OCI-LY3 (cell line): ENCODE data around the gene CDA.

Source experiments
- H2AFZ ChIP-seq: fragments of 200-600, 300-600 bp; shearing (Covaris generic); 2 replicates; pipeline ENCODE4 v1.6.0; 2014; ENCODE audit warnings: antibody characterized with exemption, low read depth, low read length
- H3K27ac ChIP-seq: fragments of 200-600, 300-600 bp; sonication (generic); 2 replicates; pipeline ENCODE4 v1.5.1; 2014; ENCODE audit warnings: mild to moderate bottlenecking, low read length, moderate library complexity, mixed read lengths
- H3K27me3 ChIP-seq: fragments of 200-600, 300-600 bp; sonication (generic); 2 replicates; pipeline ENCODE4 v1.6.1; 2014; ENCODE audit warnings: low read depth, low read length, mixed read lengths
- H3K36me3 ChIP-seq: fragments of 200-600, 300-600 bp; sonication (generic); replicated peaks from 2 replicates; pipeline ENCODE3; 2014; ENCODE audit warnings: low read depth, low read length, mixed read lengths
- H3K4me1 ChIP-seq: fragments of 300-600, 200-600 bp; sonication (generic); 2 replicates; pipeline ENCODE4 v1.6.1; 2014; ENCODE audit warnings: low read length, mixed read lengths
- H3K4me2 ChIP-seq: fragments of 200-600, 300-600 bp; sonication (generic); 2 replicates; pipeline ENCODE4 v1.6.1; 2014; ENCODE audit warnings: low read length, mixed read lengths
- H3K4me3 ChIP-seq: fragments of 300-600, 200-600 bp; sonication (generic); 2 replicates; pipeline ENCODE4 v1.5.1; 2014; ENCODE audit warnings: antibody characterized with exemption, mild to moderate bottlenecking, low read length, moderate library complexity
- H3K79me2 ChIP-seq: fragments of 300-600, 200-600 bp; shearing (Covaris generic); 2 replicates; pipeline ENCODE4 v1.6.1; 2014; ENCODE audit warnings: mild to moderate bottlenecking, low read length, mixed read lengths
- H3K9ac ChIP-seq: fragments of 300-600, 200-600 bp; shearing (Covaris generic); 2 replicates; pipeline ENCODE4 v1.6.0; 2014; ENCODE audit warnings: mild to moderate bottlenecking, low read length, moderate library complexity
- H3K9me3 ChIP-seq: fragments of 200-600, 300-600 bp; shearing (Covaris generic); 2 replicates; pipeline ENCODE4 v1.6.1; 2014; ENCODE audit warnings: low read length, mixed read lengths; ENCODE audit not compliant: insufficient read depth
- H4K20me1 ChIP-seq: fragments of 200-600, 300-600 bp; sonication (generic); 2 replicates; pipeline ENCODE4 v1.6.1; 2016; ENCODE audit warnings: low read length, mixed read lengths; ENCODE audit not compliant: insufficient read depth
- EZH2phosphoT487 ChIP-seq: fragments of 200-600 bp; shearing (Covaris generic); IDR thresholded peaks from 2 replicates; pipeline ENCODE4 v1.6.1; 2018; ENCODE audit warnings: antibody characterized with exemption, mixed run types, low read depth
- TF ChIP-seq, protein P1 (sequence below): fragments of 200-600, 300-600 bp; sonication (generic); IDR thresholded peaks from 2 replicates; pipeline ENCODE4 v1.5.1; 2014; ENCODE audit warnings: antibody characterized with exemption, low read length, low read depth

The CDA gene

DNA sequence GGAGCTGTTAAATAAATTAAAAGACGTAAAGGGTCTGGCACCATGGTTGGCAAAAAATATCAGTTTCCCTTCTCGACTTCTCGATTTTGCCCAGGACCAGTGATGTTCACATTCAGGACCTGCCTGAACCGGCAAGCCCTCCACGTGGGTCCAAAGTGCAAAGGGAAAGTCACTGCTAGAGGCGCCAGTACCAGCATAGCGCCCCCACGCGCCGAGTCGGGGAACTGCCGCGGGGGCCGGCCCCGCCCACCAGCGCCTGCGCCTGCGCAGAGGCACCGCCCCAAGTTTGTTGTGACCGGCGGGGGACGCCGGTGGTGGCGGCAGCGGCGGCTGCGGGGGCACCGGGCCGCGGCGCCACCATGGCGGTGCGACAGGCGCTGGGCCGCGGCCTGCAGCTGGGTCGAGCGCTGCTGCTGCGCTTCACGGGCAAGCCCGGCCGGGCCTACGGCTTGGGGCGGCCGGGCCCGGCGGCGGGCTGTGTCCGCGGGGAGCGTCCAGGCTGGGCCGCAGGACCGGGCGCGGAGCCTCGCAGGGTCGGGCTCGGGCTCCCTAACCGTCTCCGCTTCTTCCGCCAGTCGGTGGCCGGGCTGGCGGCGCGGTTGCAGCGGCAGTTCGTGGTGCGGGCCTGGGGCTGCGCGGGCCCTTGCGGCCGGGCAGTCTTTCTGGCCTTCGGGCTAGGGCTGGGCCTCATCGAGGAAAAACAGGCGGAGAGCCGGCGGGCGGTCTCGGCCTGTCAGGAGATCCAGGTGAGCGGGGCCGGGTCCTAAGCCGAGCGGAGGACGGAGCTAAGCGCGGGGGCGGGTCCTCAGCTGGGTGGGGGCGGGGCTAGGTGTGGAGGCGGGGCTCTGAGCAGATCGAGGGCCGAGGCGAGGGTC, 44.5 kb downstream of the CDA start, which contains the start of gene PINK1:
Gene PINK1, plus strand, starts transcription at position 269 of the 875 bp plus-strand sequence. Its CDS starts 91 bp downstream, at position 360.
- H3K27me3 ChIP-seq: no peaks in the 10 kb centered on the region
- H4K20me1 ChIP-seq: no peaks in the 10 kb centered on the region
- peak within 1 kb of the TSS; percentile 35; the same call in 1 of the 2 replicates for H3K27ac ChIP-seq
- no peaks in the 10 kb centered on the region for H3K9me3 ChIP-seq
- TF ChIP-seq EZH2phosphoT487: no peak
- TF ChIP-seq, protein P1, sequence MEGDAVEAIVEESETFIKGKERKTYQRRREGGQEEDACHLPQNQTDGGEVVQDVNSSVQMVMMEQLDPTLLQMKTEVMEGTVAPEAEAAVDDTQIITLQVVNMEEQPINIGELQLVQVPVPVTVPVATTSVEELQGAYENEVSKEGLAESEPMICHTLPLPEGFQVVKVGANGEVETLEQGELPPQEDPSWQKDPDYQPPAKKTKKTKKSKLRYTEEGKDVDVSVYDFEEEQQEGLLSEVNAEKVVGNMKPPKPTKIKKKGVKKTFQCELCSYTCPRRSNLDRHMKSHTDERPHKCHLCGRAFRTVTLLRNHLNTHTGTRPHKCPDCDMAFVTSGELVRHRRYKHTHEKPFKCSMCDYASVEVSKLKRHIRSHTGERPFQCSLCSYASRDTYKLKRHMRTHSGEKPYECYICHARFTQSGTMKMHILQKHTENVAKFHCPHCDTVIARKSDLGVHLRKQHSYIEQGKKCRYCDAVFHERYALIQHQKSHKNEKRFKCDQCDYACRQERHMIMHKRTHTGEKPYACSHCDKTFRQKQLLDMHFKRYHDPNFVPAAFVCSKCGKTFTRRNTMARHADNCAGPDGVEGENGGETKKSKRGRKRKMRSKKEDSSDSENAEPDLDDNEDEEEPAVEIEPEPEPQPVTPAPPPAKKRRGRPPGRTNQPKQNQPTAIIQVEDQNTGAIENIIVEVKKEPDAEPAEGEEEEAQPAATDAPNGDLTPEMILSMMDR: peak; percentile 85
- peak within 1 kb of the TSS; percentile 97 for H3K4me3 ChIP-seq
- no peaks in the 10 kb centered on the region for H3K36me3 ChIP-seq
- H3K9ac ChIP-seq: peak within 1 kb of the TSS; percentile 66
- peaks cover 11% of the 10 kb centered on the region for H3K4me1 ChIP-seq
- no peaks in the 10 kb centered on the region for H3K79me2 ChIP-seq
- peak within 1 kb of the TSS; percentile 99 for H2AFZ ChIP-seq
- peak within 1 kb of the TSS; percentile 96 for H3K4me2 ChIP-seq

DNA sequence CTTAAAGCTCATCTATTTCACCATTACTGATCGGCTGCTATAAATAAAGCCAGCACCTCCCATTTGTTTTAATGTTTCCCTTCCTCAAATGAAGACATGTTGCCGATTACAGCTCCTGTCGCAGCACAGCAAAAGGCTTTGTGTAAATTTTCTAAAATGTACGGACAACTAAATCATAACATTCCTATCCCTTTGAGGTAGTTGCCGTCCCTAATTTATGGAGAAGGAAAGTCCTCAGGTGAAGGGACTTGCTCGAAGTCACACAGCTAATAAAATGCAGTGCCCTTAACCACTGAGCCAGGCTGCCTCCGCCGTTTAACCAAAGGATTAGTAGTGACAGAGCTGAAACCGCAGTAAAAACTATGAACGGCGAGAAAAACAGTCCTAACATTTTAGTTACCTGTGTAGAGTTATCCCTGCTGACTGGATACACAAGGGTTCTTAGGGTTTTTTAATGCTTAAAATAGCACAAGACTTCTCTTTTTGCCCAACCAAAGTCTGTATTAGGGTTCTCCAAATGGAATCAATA, 45.2 kb downstream of the CDA start:
- Histone ChIP-seq H3K27ac (no peak overlapping the region), H3K27me3 (no peaks in the 10 kb centered on the region), H3K4me1 (peaks cover 11% of the 10 kb centered on the region), H2AFZ (peak overlapping the region; percentile 99), H3K4me2 (peak overlapping the region; percentile 96), H3K79me2 (no peaks in the 10 kb centered on the region), H3K4me3 (peak overlapping the region; percentile 97), H4K20me1 (no peaks in the 10 kb centered on the region), H3K9me3 (no peaks in the 10 kb centered on the region), H3K36me3 (no peaks in the 10 kb centered on the region), H3K9ac (peak overlapping the region; percentile 66)
- no peak for TF ChIP-seq EZH2phosphoT487
- TF ChIP-seq, protein P1: no peak

DNA sequence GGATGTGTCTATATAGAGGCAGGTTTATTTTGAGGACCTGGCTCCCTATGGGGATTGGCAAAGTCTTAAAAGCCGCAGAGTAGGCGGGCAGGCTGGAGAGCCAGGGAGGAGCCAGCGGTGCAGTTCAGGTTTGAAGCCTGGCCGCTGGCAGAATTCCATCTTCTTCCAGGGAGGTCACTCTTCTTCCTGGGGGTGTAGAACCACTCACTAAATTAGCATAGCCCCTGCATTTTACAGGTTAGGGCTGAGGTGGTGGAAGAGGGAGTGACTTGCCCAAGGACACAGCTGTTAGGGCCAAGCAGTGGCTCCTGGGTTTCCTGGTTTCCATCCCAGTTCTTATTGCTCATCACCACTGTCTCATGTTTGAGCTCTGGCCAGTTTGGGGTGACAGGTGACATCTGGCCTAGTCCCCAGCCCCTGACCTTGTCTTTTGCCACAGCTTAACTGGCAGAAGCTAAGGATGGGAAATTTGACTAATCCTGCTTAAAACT, 45.7 kb downstream of the CDA start:
- H3K27me3 ChIP-seq: no peaks in the 10 kb centered on the region

More for the DNA sequence above, 45.7 kb downstream of the CDA start:
- TF ChIP-seq, protein P1: no peak
- no peak for TF ChIP-seq EZH2phosphoT487
- no peaks in the 10 kb centered on the region for H4K20me1 ChIP-seq
- H3K4me3 ChIP-seq: peak overlapping the region; percentile 97
- peak overlapping the region; percentile 66 for H3K9ac ChIP-seq
- no peaks in the 10 kb centered on the region for H3K9me3 ChIP-seq
- peak overlapping the region; percentile 99 for H2AFZ ChIP-seq
- H3K4me1 ChIP-seq: peaks cover 11% of the 10 kb centered on the region
- no peaks in the 10 kb centered on the region for H3K79me2 ChIP-seq
- H3K36me3 ChIP-seq: no peaks in the 10 kb centered on the region
- H3K4me2 ChIP-seq: peak overlapping the region; percentile 96
- H3K27ac ChIP-seq: no peak overlapping the region
